ENCODE results near the gene IL7R. TPM values are rescaled to one million over a fixed set of nuclear protein-coding genes. Genes with fewer than 3 reads are reported as not detected.
"Not testable (repeated sequence)": the region's sequence is repeated elsewhere in the genome, so short reads cannot be mapped to it uniquely, and the experiment has no call there.

IL7R gene
- total RNA-seq, 2 donors from 2014 or later: 3.1 to 3.2 TPM

- DNase-seq (ENCODE audit: low spot score): no peak
- Histone ChIP-seq H3K9me3 (no peaks in the 10 kb centered on the region), H3K4me1 (no peaks in the 10 kb centered on the region), H3K27ac (no peak overlapping the region), H3K36me3 (no peaks in the 10 kb centered on the region), H3K27me3 (no peaks in the 10 kb centered on the region), H3K4me3 (no peak overlapping the region)
- no peak for TF ChIP-seq CTCF (IDR thresholded peaks at IDR 0.05)
Observed at GRCh38 chr5:35833224-35833623, 23.5 kb upstream of the IL7R start.

- H3K27ac ChIP-seq: no peak overlapping the region
- no peak for TF ChIP-seq CTCF (IDR thresholded peaks at IDR 0.05)
- no peak overlapping the region for H3K4me3 ChIP-seq
- no peak for DNase-seq (ENCODE audit: low spot score)
- H3K27me3 ChIP-seq: no peaks in the 10 kb centered on the region
- no peaks in the 10 kb centered on the region for H3K4me1 ChIP-seq
- no peaks in the 10 kb centered on the region for H3K9me3 ChIP-seq
- H3K36me3 ChIP-seq: no peaks in the 10 kb centered on the region
Observed at GRCh38 chr5:35835796-35836742, 20.6 kb upstream of the IL7R start.

GRCh38 chr5:35838370-35839042 is 18.2 kb upstream of the IL7R start:
- Histone ChIP-seq H3K9me3 (no peaks in the 10 kb centered on the region), H3K36me3 (no peaks in the 10 kb centered on the region), H3K27ac (no peak overlapping the region), H3K27me3 (no peaks in the 10 kb centered on the region), H3K4me1 (no peaks in the 10 kb centered on the region), H3K4me3 (no peak overlapping the region)
- no peak for TF ChIP-seq CTCF (IDR thresholded peaks at IDR 0.05)
- no peak for DNase-seq (ENCODE audit: low spot score)

GRCh38 chr5:35842856-35843255 is 13.8 kb upstream of the IL7R start:
- no peak for DNase-seq (ENCODE audit: low spot score)
- no peak for TF ChIP-seq CTCF (IDR thresholded peaks at IDR 0.05)
- H3K27ac ChIP-seq: no peak overlapping the region
- no peaks in the 10 kb centered on the region for H3K4me1 ChIP-seq
- no peaks in the 10 kb centered on the region for H3K36me3 ChIP-seq
- H3K4me3 ChIP-seq: no peak overlapping the region
- no peaks in the 10 kb centered on the region for H3K27me3 ChIP-seq
- peaks cover 0 to 4% of the 10 kb centered on the region in 2 donors for H3K9me3 ChIP-seq

GRCh38 chr5:35845508-35845907 is 11.2 kb upstream of the IL7R start:
- not testable (repeated sequence) for H3K9me3 ChIP-seq; H3K4me3 ChIP-seq; H3K4me1 ChIP-seq; H3K27ac ChIP-seq; H3K27me3 ChIP-seq; H3K36me3 ChIP-seq; DNase-seq (ENCODE audit: low spot score)

GRCh38 chr5:35847491-35847890 is 9.2 kb upstream of the IL7R start:
- Histone ChIP-seq H3K9me3 (peaks cover 0 to 4% of the 10 kb centered on the region in 2 donors), H3K27ac (no peak overlapping the region), H3K27me3 (no peaks in the 10 kb centered on the region), H3K4me1 (peaks cover 0 to 8% of the 10 kb centered on the region in 2 donors), H3K36me3 (no peaks in the 10 kb centered on the region), H3K4me3 (no peak overlapping the region)
- no peak for TF ChIP-seq CTCF (IDR thresholded peaks at IDR 0.05)
- DNase-seq (ENCODE audit: low spot score): no peak
